HG03432 (cell line): ENCODE data around the gene CHMP5.

Source experiments
- ATAC-seq: cut with Tn5 transposase; IDR thresholded peaks from one replicate; pipeline ENCODE4 v1.9.1; 2021; ENCODE audit warnings: mild to moderate bottlenecking, moderate library complexity; ENCODE audit not compliant: unreplicated experiment

The CHMP5 gene

GRCh38 chr9:33273266-33273971 is 8.6 kb downstream of the CHMP5 start:
- ATAC-seq, result no peak

GRCh38 chr9:33273972-33274328 is 9.1 kb downstream of the CHMP5 start:
- ATAC-seq, result no peak

GRCh38 chr9:33277484-33277883 is 12.6 kb downstream of the CHMP5 start:
- ATAC-seq, result no peak

GRCh38 chr9:33285502-33285901 is 20.7 kb downstream of the CHMP5 start:
- ATAC-seq, result no peak

- no peak for ATAC-seq
These were observed 22.2 kb downstream of the CHMP5 start for GRCh38 chr9:33287087-33287490.

GRCh38 chr9:33288235-33288634 is 23.4 kb downstream of the CHMP5 start:
- ATAC-seq, result no peak

- no peak for ATAC-seq
These were observed 24.1 kb downstream of the CHMP5 start for GRCh38 chr9:33288828-33289483.

GRCh38 chr9:33289496-33289895 is 24.6 kb downstream of the CHMP5 start:
- ATAC-seq, result no peak

GRCh38 chr9:33289936-33290246 is 25.0 kb downstream of the CHMP5 start:
- no peak for ATAC-seq

- peak; percentile 89 for ATAC-seq
These were observed 25.6 kb downstream of the CHMP5 start, which contains the start of gene NFX1 for GRCh38 chr9:33290247-33291030. NFX1 (plus strand) TSS chr9:33290516; CDS start chr9:33290573, 57 bp downstream.

- no peak for ATAC-seq
These were observed 26.2 kb downstream of the CHMP5 start for GRCh38 chr9:33291031-33291397.

- ATAC-seq, result no peak
These were observed 27.1 kb downstream of the CHMP5 start for GRCh38 chr9:33291901-33292300.

GRCh38 chr9:33293782-33294181 is 28.9 kb downstream of the CHMP5 start:
- ATAC-seq, result no peak

GRCh38 chr9:33294670-33295432 is 30.0 kb downstream of the CHMP5 start:
- no peak for ATAC-seq

- ATAC-seq, result peak; percentile 45
These were observed 30.7 kb downstream of the CHMP5 start for GRCh38 chr9:33295571-33295970.

- ATAC-seq, result peak; percentile 89
These were observed 32.6 kb downstream of the CHMP5 start for GRCh38 chr9:33297432-33297831.

- ATAC-seq, result no peak
These were observed 35.7 kb downstream of the CHMP5 start for GRCh38 chr9:33300546-33300945.

GRCh38 chr9:33304362-33304761 is 39.5 kb downstream of the CHMP5 start:
- ATAC-seq, result no peak

- ATAC-seq, result no peak
These were observed 41.2 kb downstream of the CHMP5 start for GRCh38 chr9:33306037-33306436.

- ATAC-seq, result no peak
These were observed 42.2 kb downstream of the CHMP5 start for GRCh38 chr9:33307067-33307466.

GRCh38 chr9:33309903-33310302 is 45.1 kb downstream of the CHMP5 start:
- ATAC-seq, result no peak
